ENCODE data around the gene GRIK5.
A peak's percentile ranks its signal among the peaks of the same experiment; 100 is the strongest.

GRIK5 gene

GRCh38 chr19:42083537-42083936 is 13.5 kb upstream of the GRIK5 start:
- peaks cover 42% of the 10 kb centered on the region for H4K20me1 ChIP-seq (ENCODE audit: insufficient read depth, low read length)
- no peaks in the 10 kb centered on the region for H3K27me3 ChIP-seq (ENCODE audit: insufficient read depth, low read length, poor library complexity)
- no peak overlapping the region for H3K4me2 ChIP-seq (ENCODE audit: insufficient read depth, low read length)
- H3K27ac ChIP-seq (ENCODE audit: low read length): no peak overlapping the region
- no peaks in the 10 kb centered on the region for H3K4me1 ChIP-seq (ENCODE audit: insufficient read depth, low read length)
- peaks cover 41% of the 10 kb centered on the region for H3K36me3 ChIP-seq (ENCODE audit: insufficient read depth, low read length)
- no peaks in the 10 kb centered on the region for H3K9me3 ChIP-seq (ENCODE audit: insufficient read depth, low read length, severe bottlenecking)
- peaks cover 30% of the 10 kb centered on the region for H3K79me2 ChIP-seq (ENCODE audit: insufficient read depth, low read length)
- H3K4me3 ChIP-seq (ENCODE audit: low read depth in 1 of 2, low read length in 2 of 2): no peak overlapping the region
- H3K9ac ChIP-seq (ENCODE audit: low read depth, low read length): no peak overlapping the region
- TF ChIP-seq, protein P1, sequence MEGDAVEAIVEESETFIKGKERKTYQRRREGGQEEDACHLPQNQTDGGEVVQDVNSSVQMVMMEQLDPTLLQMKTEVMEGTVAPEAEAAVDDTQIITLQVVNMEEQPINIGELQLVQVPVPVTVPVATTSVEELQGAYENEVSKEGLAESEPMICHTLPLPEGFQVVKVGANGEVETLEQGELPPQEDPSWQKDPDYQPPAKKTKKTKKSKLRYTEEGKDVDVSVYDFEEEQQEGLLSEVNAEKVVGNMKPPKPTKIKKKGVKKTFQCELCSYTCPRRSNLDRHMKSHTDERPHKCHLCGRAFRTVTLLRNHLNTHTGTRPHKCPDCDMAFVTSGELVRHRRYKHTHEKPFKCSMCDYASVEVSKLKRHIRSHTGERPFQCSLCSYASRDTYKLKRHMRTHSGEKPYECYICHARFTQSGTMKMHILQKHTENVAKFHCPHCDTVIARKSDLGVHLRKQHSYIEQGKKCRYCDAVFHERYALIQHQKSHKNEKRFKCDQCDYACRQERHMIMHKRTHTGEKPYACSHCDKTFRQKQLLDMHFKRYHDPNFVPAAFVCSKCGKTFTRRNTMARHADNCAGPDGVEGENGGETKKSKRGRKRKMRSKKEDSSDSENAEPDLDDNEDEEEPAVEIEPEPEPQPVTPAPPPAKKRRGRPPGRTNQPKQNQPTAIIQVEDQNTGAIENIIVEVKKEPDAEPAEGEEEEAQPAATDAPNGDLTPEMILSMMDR (IDR thresholded peaks at IDR 0.05; ENCODE audit: borderline replicate concordance, extremely low read depth, low read length, poor library complexity, severe bottlenecking): no peak
- TF ChIP-seq EZH2 (IDR thresholded peaks at IDR 0.05; ENCODE audit: borderline replicate concordance, low read depth, low read length, severe bottlenecking): no peak
- H2AFZ ChIP-seq (ENCODE audit: low read depth, low read length): no peak overlapping the region
- ATAC-seq (ENCODE audit: insufficient read depth, low read depth) (no peak), DNase-seq (no peak)

DNA sequence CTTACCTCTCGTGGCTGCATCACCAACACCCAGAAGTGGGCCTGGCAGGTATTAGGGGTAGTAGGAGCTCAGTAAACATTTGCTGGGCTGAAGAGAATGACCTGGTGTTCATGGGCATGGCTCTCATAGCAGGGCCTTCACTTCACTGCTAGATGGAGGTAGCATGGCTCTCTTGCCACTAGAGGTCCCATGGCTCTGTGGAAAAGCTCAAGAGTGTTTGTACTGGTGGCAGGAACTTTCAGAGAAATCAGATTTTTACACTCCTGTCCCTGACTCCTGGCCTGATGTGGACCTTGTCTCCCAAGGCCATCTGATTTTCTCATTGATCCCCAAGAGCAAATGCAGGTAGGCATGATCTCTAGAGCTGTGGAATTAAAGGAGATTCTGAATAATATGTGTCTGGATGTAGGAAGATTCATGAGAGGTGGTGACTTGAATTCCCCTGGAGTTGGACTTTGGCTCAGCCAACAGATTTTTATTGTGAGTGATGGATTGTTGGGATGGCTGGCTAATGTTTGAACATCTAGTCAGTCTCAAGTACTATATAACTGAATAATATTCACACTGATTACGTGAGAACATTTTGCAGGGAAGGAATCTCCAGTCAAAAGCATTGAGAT is 11.7 kb upstream of the GRIK5 start:
- Histone ChIP-seq H3K9ac (ENCODE audit: low read depth, low read length) (no peak overlapping the region), H4K20me1 (ENCODE audit: insufficient read depth, low read length) (peaks cover 60% of the 10 kb centered on the region)
- DNase-seq: no peak

DNA sequence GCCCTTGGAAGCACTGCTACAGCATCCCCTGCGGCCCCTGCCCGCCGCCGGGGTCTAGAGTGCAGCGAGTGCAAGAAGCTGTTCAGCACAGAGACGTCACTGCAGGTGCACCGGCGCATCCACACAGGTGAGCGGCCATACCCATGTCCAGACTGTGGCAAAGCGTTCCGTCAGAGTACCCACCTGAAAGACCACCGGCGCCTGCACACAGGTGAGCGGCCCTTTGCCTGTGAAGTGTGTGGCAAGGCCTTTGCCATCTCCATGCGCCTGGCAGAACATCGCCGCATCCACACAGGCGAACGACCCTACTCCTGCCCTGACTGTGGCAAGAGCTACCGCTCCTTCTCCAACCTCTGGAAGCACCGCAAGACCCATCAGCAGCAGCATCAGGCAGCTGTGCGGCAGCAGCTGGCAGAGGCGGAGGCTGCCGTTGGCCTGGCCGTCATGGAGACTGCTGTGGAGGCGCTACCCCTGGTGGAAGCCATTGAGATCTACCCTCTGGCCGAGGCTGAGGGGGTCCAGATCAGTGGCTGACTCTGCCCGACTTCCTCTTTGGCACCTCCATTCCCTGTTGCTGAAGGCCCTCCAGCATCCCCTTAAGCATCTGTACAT is 10.9 kb upstream of the GRIK5 start:
- DNase-seq: no peak
- Histone ChIP-seq H4K20me1 (ENCODE audit: insufficient read depth, low read length) (peaks cover 64% of the 10 kb centered on the region), H3K79me2 (ENCODE audit: insufficient read depth, low read length) (peaks cover 56% of the 10 kb centered on the region), H3K9me3 (ENCODE audit: insufficient read depth, low read length, severe bottlenecking) (no peaks in the 10 kb centered on the region), H3K27ac (ENCODE audit: low read length) (no peak overlapping the region), H3K27me3 (ENCODE audit: insufficient read depth, low read length, poor library complexity) (no peaks in the 10 kb centered on the region), H3K4me2 (ENCODE audit: insufficient read depth, low read length) (no peak overlapping the region), H2AFZ (ENCODE audit: low read depth, low read length) (no peak overlapping the region), H3K9ac (ENCODE audit: low read depth, low read length) (no peak overlapping the region), H3K4me1 (ENCODE audit: insufficient read depth, low read length) (peaks cover 18% of the 10 kb centered on the region), H3K4me3 (ENCODE audit: low read depth in 1 of 2, low read length in 2 of 2) (no peak overlapping the region), H3K36me3 (ENCODE audit: insufficient read depth, low read length) (peaks cover 51% of the 10 kb centered on the region)
- ATAC-seq (ENCODE audit: insufficient read depth, low read depth): no peak
- no peak for TF ChIP-seq EZH2 (IDR thresholded peaks at IDR 0.05; ENCODE audit: borderline replicate concordance, low read depth, low read length, severe bottlenecking)
- TF ChIP-seq, protein P1 (IDR thresholded peaks at IDR 0.05; ENCODE audit: borderline replicate concordance, extremely low read depth, low read length, poor library complexity, severe bottlenecking): no peak

More for the DNA sequence above, 11.7 kb upstream of the GRIK5 start:
- Histone ChIP-seq H3K79me2 (ENCODE audit: insufficient read depth, low read length) (peaks cover 48% of the 10 kb centered on the region), H3K4me3 (ENCODE audit: low read depth in 1 of 2, low read length in 2 of 2) (no peak overlapping the region), H2AFZ (ENCODE audit: low read depth, low read length) (no peak overlapping the region), H3K27ac (ENCODE audit: low read length) (no peak overlapping the region), H3K27me3 (ENCODE audit: insufficient read depth, low read length, poor library complexity) (no peaks in the 10 kb centered on the region), H3K9me3 (ENCODE audit: insufficient read depth, low read length, severe bottlenecking) (no peaks in the 10 kb centered on the region), H3K4me2 (ENCODE audit: insufficient read depth, low read length) (no peak overlapping the region), H3K36me3 (ENCODE audit: insufficient read depth, low read length) (peaks cover 51% of the 10 kb centered on the region), H3K4me1 (ENCODE audit: insufficient read depth, low read length) (peaks cover 16% of the 10 kb centered on the region)
- peak; percentile 66; the same call in 2 of the 3 replicates for ATAC-seq (ENCODE audit: insufficient read depth, low read depth)
- TF ChIP-seq, protein P1 (IDR thresholded peaks at IDR 0.05; ENCODE audit: borderline replicate concordance, extremely low read depth, low read length, poor library complexity, severe bottlenecking): peak; percentile 59
- no peak for TF ChIP-seq EZH2 (IDR thresholded peaks at IDR 0.05; ENCODE audit: borderline replicate concordance, low read depth, low read length, severe bottlenecking)
